Measurements from ENCODE around the gene C1QTNF9B.

DNA sequence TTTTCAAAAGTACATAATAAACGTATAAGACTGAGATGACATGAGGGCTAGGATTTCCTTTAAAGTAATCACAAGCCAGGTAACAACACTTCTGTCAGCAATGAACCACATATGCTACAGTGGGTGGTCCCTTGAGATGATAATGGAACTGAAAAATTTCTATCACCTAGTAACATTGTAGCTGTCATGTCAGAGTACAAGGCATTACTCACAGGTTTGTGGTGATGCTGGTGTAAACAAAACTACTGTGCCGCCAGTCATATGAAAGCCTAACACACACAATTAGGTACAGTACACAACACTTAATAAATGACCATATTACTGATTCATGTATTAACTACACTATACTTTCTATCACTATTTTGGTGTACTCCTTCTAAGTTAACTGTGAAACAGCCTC is 45.0 kb downstream of the C1QTNF9B start:
- TF ChIP-seq, protein P1, sequence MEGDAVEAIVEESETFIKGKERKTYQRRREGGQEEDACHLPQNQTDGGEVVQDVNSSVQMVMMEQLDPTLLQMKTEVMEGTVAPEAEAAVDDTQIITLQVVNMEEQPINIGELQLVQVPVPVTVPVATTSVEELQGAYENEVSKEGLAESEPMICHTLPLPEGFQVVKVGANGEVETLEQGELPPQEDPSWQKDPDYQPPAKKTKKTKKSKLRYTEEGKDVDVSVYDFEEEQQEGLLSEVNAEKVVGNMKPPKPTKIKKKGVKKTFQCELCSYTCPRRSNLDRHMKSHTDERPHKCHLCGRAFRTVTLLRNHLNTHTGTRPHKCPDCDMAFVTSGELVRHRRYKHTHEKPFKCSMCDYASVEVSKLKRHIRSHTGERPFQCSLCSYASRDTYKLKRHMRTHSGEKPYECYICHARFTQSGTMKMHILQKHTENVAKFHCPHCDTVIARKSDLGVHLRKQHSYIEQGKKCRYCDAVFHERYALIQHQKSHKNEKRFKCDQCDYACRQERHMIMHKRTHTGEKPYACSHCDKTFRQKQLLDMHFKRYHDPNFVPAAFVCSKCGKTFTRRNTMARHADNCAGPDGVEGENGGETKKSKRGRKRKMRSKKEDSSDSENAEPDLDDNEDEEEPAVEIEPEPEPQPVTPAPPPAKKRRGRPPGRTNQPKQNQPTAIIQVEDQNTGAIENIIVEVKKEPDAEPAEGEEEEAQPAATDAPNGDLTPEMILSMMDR (IDR thresholded peaks at IDR 0.05; ENCODE audit: insufficient read depth, low read length, poor library complexity, severe bottlenecking) = no peak
- no peak for TF ChIP-seq EZH2phosphoT487 (conservative IDR thresholded peaks at IDR 0.05; ENCODE audit: low read length)
